Neural progenitor cell (in vitro differentiated cells): ENCODE results near the gene RMND5A. TPM values are rescaled to one million over a fixed set of nuclear protein-coding genes. Genes with fewer than 3 reads are reported as not detected.

Experiments used
- DNase-seq: peaks from one replicate; pipeline ENCODE4 v3.0.0-alpha.2; 2016; ENCODE audit warnings: low spot score
- H2AFZ ChIP-seq: fragments of 200-600 bp; sonication (generic); replicated peaks from 2 replicates; pipeline ENCODE4 v1.6.1; 2016; ENCODE audit warnings: antibody characterized with exemption
- H3F3A ChIP-seq: fragments of 200-600 bp; sonication (generic); 2 replicates; pipeline ENCODE4 v1.6.1; 2016; ENCODE audit warnings: antibody characterized with exemption, low read depth
- H3K27ac ChIP-seq: fragments of 200-600 bp; sonication (generic); 2 replicates; pipeline ENCODE4 v1.5.1; 2016; ENCODE audit warnings: mild to moderate bottlenecking
- H3K27me3 ChIP-seq: fragments of 200-600 bp; sonication (generic); 2 replicates; pipeline ENCODE4 v1.6.1; 2016; ENCODE audit warnings: mild to moderate bottlenecking, moderate library complexity
- H3K36me3 ChIP-seq: fragments of 200-600 bp; sonication (generic); 2 replicates; pipeline ENCODE4 v1.5.1; 2016
- H3K4me1 ChIP-seq: fragments of 200-600 bp; sonication (generic); 2 replicates; pipeline ENCODE4 v1.6.1; 2016; ENCODE audit warnings: mixed run types
- H3K4me2 ChIP-seq: fragments of 200-600 bp; sonication (generic); 2 replicates; pipeline ENCODE4 v1.6.1; 2016
- H3K4me3 ChIP-seq: fragments of 200-600 bp; sonication (generic); 2 replicates; pipeline ENCODE4 v1.5.1; 2016
- H3K79me2 ChIP-seq: fragments of 200-600 bp; sonication (generic); 2 replicates; pipeline ENCODE4 v1.6.1; 2016; ENCODE audit warnings: low read depth
- H3K9ac ChIP-seq: fragments of 200-600 bp; sonication (generic); 2 replicates; pipeline ENCODE4 v1.6.1; 2016
- H3K9me3 ChIP-seq: fragments of 200-600 bp; sonication (generic); 2 replicates; pipeline ENCODE4 v1.5.1; 2016; ENCODE audit warnings: low read depth
- H4K20me1 ChIP-seq: fragments of 200-600 bp; sonication (generic); 2 replicates; pipeline ENCODE4 v1.6.1; 2016; ENCODE audit warnings: low read depth
- H3K27ac Mint-ChIP-seq: 3 replicates; pipeline ENCODE4 v1.8.0; 2021; ENCODE audit warnings: mixed read lengths
- H3K27me3 Mint-ChIP-seq: 2 replicates; pipeline ENCODE4 v1.8.0; 2022; ENCODE audit warnings: low read depth, mild to moderate bottlenecking, inconsistent platforms, moderate library complexity, mixed read lengths; ENCODE audit not compliant: insufficient read depth
- H3K36me3 Mint-ChIP-seq: 3 replicates; pipeline ENCODE4 v1.8.0; 2021; ENCODE audit warnings: mixed read lengths
- H3K4me1 Mint-ChIP-seq: 3 replicates; pipeline ENCODE4 v1.8.0; 2021; ENCODE audit warnings: mixed read lengths
- H3K4me3 Mint-ChIP-seq: 3 replicates; pipeline ENCODE4 v1.8.0; 2021; ENCODE audit warnings: mild to moderate bottlenecking, moderate library complexity, mixed read lengths
- H3K9me3 Mint-ChIP-seq: 3 replicates; pipeline ENCODE4 v1.8.0; 2020; ENCODE audit warnings: mixed read lengths
- CTCF ChIP-seq: fragments of 200-600 bp; sonication (generic); IDR thresholded peaks from 2 replicates; pipeline ENCODE4 v1.5.1; 2017; ENCODE audit warnings: antibody characterized with exemption, mild to moderate bottlenecking
- EZH2 ChIP-seq: fragments of 200-600 bp; sonication (generic); IDR thresholded peaks from 2 replicates; pipeline ENCODE4 v1.6.1; 2017; ENCODE audit warnings: antibody characterized with exemption, mild to moderate bottlenecking, moderate library complexity
- EZH2phosphoT487 ChIP-seq: fragments of 200-600 bp; sonication (generic); IDR thresholded peaks from 2 replicates; pipeline ENCODE4 v1.6.1; 2017; ENCODE audit warnings: antibody characterized with exemption
- total RNA-seq: library from RNA; depleted of rRNA; stranded (reverse); fragments of >200 nt; gene quantifications from 2 replicates; pipeline ENCODE4 v1.2.3, GENCODE V29; 2015; ENCODE audit warnings: low replicate concordance

The RMND5A gene
- total RNA-seq, 1 donor from 2014 or later: 107 TPM

GRCh38 chr2:86764661-86765309, 44.7 kb downstream of the RMND5A start:
- no peak overlapping the region for H3K9ac ChIP-seq
- H3F3A ChIP-seq: peaks cover 8% of the 10 kb centered on the region
- peaks cover 28% of the 10 kb centered on the region for H3K79me2 ChIP-seq
- H3K36me3 Mint-ChIP-seq: peaks cover 9% of the 10 kb centered on the region
- peaks cover 35% of the 10 kb centered on the region for H4K20me1 ChIP-seq
- no peak overlapping the region for H3K27ac Mint-ChIP-seq
- H3K4me1 Mint-ChIP-seq: no peaks in the 10 kb centered on the region
- no peaks in the 10 kb centered on the region for H3K27me3 ChIP-seq
- no peak overlapping the region for H3K4me3 ChIP-seq
- H3K27me3 Mint-ChIP-seq: no peaks in the 10 kb centered on the region
- no peak overlapping the region for H3K27ac ChIP-seq
- H3K9me3 Mint-ChIP-seq: no peaks in the 10 kb centered on the region
- H2AFZ ChIP-seq: no peak overlapping the region
- no peaks in the 10 kb centered on the region for H3K9me3 ChIP-seq
- no peak overlapping the region for H3K4me3 Mint-ChIP-seq
- peaks cover 10% of the 10 kb centered on the region for H3K36me3 ChIP-seq
- H3K4me1 ChIP-seq: no peaks in the 10 kb centered on the region
- DNase-seq: peak; percentile 53
- H3K4me2 ChIP-seq: no peak overlapping the region
- TF ChIP-seq EZH2 (no peak), EZH2phosphoT487 (no peak), CTCF (peak; percentile 80)

GRCh38 chr2:86765310-86765695, 45.2 kb downstream of the RMND5A start:
- no peaks in the 10 kb centered on the region for H3K4me1 Mint-ChIP-seq
- no peak overlapping the region for H3K4me2 ChIP-seq
- peaks cover 35% of the 10 kb centered on the region for H4K20me1 ChIP-seq
- H3K27ac ChIP-seq: no peak overlapping the region
- no peak overlapping the region for H2AFZ ChIP-seq
- H3K36me3 ChIP-seq: peaks cover 10% of the 10 kb centered on the region
- DNase-seq: no peak
- no peak overlapping the region for H3K4me3 ChIP-seq
- no peaks in the 10 kb centered on the region for H3K9me3 ChIP-seq
- no peak overlapping the region for H3K27ac Mint-ChIP-seq
- H3K27me3 Mint-ChIP-seq: no peaks in the 10 kb centered on the region
- no peak overlapping the region for H3K9ac ChIP-seq
- H3K27me3 ChIP-seq: no peaks in the 10 kb centered on the region
- H3K4me1 ChIP-seq: no peaks in the 10 kb centered on the region
- TF ChIP-seq EZH2phosphoT487: no peak
- TF ChIP-seq CTCF: no peak
- TF ChIP-seq EZH2: no peak
- H3K36me3 Mint-ChIP-seq: peaks cover 7% of the 10 kb centered on the region
- no peaks in the 10 kb centered on the region for H3K9me3 Mint-ChIP-seq
- H3F3A ChIP-seq: peaks cover 8% of the 10 kb centered on the region
- no peak overlapping the region for H3K4me3 Mint-ChIP-seq
- H3K79me2 ChIP-seq: peaks cover 24% of the 10 kb centered on the region

- Histone ChIP-seq H3K27me3 (no peaks in the 10 kb centered on the region), H3K4me2 (no peak overlapping the region), H3K27ac (no peak overlapping the region), H3K9me3 (no peaks in the 10 kb centered on the region), H2AFZ (no peak overlapping the region), H3K9ac (no peak overlapping the region), H3K36me3 (peaks cover 21% of the 10 kb centered on the region), H4K20me1 (peaks cover 26% of the 10 kb centered on the region), H3K4me3 (no peak overlapping the region), H3K4me1 (peaks cover under 1% of the 10 kb centered on the region), H3K79me2 (peaks cover 5% of the 10 kb centered on the region), H3F3A (peaks cover 6% of the 10 kb centered on the region)
- Mint-ChIP-seq H3K36me3 (peaks cover 13% of the 10 kb centered on the region), H3K27ac (no peak overlapping the region), H3K4me3 (no peak overlapping the region), H3K27me3 (no peaks in the 10 kb centered on the region), H3K4me1 (no peaks in the 10 kb centered on the region), H3K9me3 (no peaks in the 10 kb centered on the region)
- TF ChIP-seq EZH2phosphoT487 (no peak), EZH2 (no peak), CTCF (no peak)
- DNase-seq: no peak
These were observed 48.3 kb downstream of the RMND5A start for GRCh38 chr2:86768189-86768949.
